ENCODE data around the gene CYP1B1.

- no peak for TF ChIP-seq CTCF (optimal IDR thresholded peaks at IDR 0.05 in 1 of 3, IDR thresholded peaks at IDR 0.05 in 1 of 3, conservative IDR thresholded peaks at IDR 0.05 in 1 of 3; ENCODE audit: extremely low read depth in 1 of 3, insufficient read depth in 2 of 3, low read length in 3 of 3)
- TF ChIP-seq EZH2 (IDR thresholded peaks at IDR 0.05; ENCODE audit: low read length), result no peak
These were observed 44.3 kb upstream of the CYP1B1 start for GRCh38 chr2:38120264-38120592.
